ENCODE results near the gene AGTR2.
"Not testable (repeated sequence)": the region's sequence is repeated elsewhere in the genome, so short reads cannot be mapped to it uniquely, and the experiment has no call there.

- TF ChIP-seq, protein P1, sequence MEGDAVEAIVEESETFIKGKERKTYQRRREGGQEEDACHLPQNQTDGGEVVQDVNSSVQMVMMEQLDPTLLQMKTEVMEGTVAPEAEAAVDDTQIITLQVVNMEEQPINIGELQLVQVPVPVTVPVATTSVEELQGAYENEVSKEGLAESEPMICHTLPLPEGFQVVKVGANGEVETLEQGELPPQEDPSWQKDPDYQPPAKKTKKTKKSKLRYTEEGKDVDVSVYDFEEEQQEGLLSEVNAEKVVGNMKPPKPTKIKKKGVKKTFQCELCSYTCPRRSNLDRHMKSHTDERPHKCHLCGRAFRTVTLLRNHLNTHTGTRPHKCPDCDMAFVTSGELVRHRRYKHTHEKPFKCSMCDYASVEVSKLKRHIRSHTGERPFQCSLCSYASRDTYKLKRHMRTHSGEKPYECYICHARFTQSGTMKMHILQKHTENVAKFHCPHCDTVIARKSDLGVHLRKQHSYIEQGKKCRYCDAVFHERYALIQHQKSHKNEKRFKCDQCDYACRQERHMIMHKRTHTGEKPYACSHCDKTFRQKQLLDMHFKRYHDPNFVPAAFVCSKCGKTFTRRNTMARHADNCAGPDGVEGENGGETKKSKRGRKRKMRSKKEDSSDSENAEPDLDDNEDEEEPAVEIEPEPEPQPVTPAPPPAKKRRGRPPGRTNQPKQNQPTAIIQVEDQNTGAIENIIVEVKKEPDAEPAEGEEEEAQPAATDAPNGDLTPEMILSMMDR (IDR thresholded peaks at IDR 0.05): not testable (repeated sequence)
- TF ChIP-seq EP300, POLR2AphosphoS5, POLR2A (IDR thresholded peaks at IDR 0.05): not testable (repeated sequence)
These were observed 29.3 kb upstream of the AGTR2 start for GRCh38 chrX:116141270-116141669.
